ENCODE data around the gene DNER.

DNA sequence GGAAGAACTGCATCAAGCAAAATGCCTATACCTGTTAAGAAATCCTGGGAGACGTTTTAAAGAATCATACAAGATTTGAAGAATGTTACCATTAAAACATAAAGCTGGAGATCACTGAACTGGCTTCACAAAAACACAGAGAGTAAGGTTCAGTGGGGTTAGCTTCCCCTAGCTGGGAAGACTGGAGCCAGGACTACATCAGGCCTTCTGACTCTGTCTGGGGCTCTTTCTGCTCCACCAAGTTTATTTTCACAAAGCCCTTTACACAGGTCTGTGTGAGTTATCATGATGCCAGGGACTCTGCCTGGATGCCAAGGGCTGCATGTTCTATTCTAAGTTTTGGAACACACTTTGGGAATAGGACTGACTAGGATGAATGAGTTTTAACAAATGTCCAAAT, 47.3 kb upstream of the DNER start:
- TF ChIP-seq CTCF (conservative IDR thresholded peaks at IDR 0.05) = no peak
- no peak for TF ChIP-seq EZH2 (IDR thresholded peaks at IDR 0.05; ENCODE audit: low read depth)
